ENCODE data around the gene CTSL.
"Not testable (repeated sequence)": the region's sequence is repeated elsewhere in the genome, so short reads cannot be mapped to it uniquely, and the experiment has no call there.

CTSL gene

GRCh38 chr9:87720173-87720572 lies 5.7 kb upstream of the CTSL start:
- DNase-seq (ENCODE audit: low read depth, low spot score), result no peak

- DNase-seq (ENCODE audit: low read depth, low spot score), result no peak
These were observed 3.4 kb upstream of the CTSL start for GRCh38 chr9:87722393-87723088.

GRCh38 chr9:87725356-87725899 lies 491 bp upstream of the CTSL start:
- DNase-seq (ENCODE audit: low read depth, low spot score), result no peak

- no peak for DNase-seq (ENCODE audit: low read depth, low spot score)
These were observed 3.3 kb downstream of the CTSL start for GRCh38 chr9:87729246-87729645.

- DNase-seq (ENCODE audit: low read depth, low spot score), result no peak
These were observed 5.4 kb downstream of the CTSL start for GRCh38 chr9:87731321-87731720.

GRCh38 chr9:87732344-87732743 lies 6.4 kb downstream of the CTSL start:
- no peak for DNase-seq (ENCODE audit: low read depth, low spot score)

- no peak for DNase-seq (ENCODE audit: low read depth, low spot score)
These were observed 6.8 kb downstream of the CTSL start for GRCh38 chr9:87732756-87733155.

- no peak for DNase-seq (ENCODE audit: low read depth, low spot score)
These were observed 7.5 kb downstream of the CTSL start for GRCh38 chr9:87733273-87734052.

GRCh38 chr9:87734106-87734505 lies 8.2 kb downstream of the CTSL start:
- no peak for DNase-seq (ENCODE audit: low read depth, low spot score)

- no peak for DNase-seq (ENCODE audit: low read depth, low spot score)
These were observed 13.6 kb downstream of the CTSL start for GRCh38 chr9:87739546-87739945.

GRCh38 chr9:87740209-87740608 lies 14.3 kb downstream of the CTSL start:
- DNase-seq (ENCODE audit: low read depth, low spot score), result no peak

GRCh38 chr9:87741326-87741725 lies 15.4 kb downstream of the CTSL start:
- DNase-seq (ENCODE audit: low read depth, low spot score), result no peak

- DNase-seq (ENCODE audit: low read depth, low spot score), result no peak
These were observed 16.0 kb downstream of the CTSL start for GRCh38 chr9:87741891-87742290.

GRCh38 chr9:87742813-87743428 lies 17.0 kb downstream of the CTSL start:
- DNase-seq (ENCODE audit: low read depth, low spot score), result no peak

- not testable (repeated sequence) for DNase-seq (ENCODE audit: low read depth, low spot score)
These were observed 18.3 kb downstream of the CTSL start for GRCh38 chr9:87744247-87744646.

- no peak for DNase-seq (ENCODE audit: low read depth, low spot score)
These were observed 20.3 kb downstream of the CTSL start for GRCh38 chr9:87746186-87746585.

- DNase-seq (ENCODE audit: low read depth, low spot score), result no peak
These were observed 23.0 kb downstream of the CTSL start for GRCh38 chr9:87748881-87749280.

- DNase-seq (ENCODE audit: low read depth, low spot score), result no peak
These were observed 23.6 kb downstream of the CTSL start for GRCh38 chr9:87749335-87750035.

GRCh38 chr9:87750726-87751125 lies 24.8 kb downstream of the CTSL start:
- DNase-seq (ENCODE audit: low read depth, low spot score), result no peak

- no peak for DNase-seq (ENCODE audit: low read depth, low spot score)
These were observed 25.5 kb downstream of the CTSL start for GRCh38 chr9:87751423-87751822.

GRCh38 chr9:87751868-87752267 lies 25.9 kb downstream of the CTSL start:
- DNase-seq (ENCODE audit: low read depth, low spot score), result peak; percentile 4

- no peak for DNase-seq (ENCODE audit: low read depth, low spot score)
These were observed 27.4 kb downstream of the CTSL start for GRCh38 chr9:87753313-87753712.
